Stimulated activated CD4-positive, alpha-beta T cell treated with anti-CD3 and anti-CD28 coated beads, Interleukin-2, amount 100 ng/mL, for 24 hours (primary cell): ENCODE data around the gene PALB2.
"Not testable (repeated sequence)": the region's sequence is repeated elsewhere in the genome, so short reads cannot be mapped to it uniquely, and the experiment has no call there.

Experiments
- DNase-seq, 2 donors: peaks; one replicate each; pipeline ENCODE4 v3.0.0-alpha.2; 2020

Gene PALB2

DNA sequence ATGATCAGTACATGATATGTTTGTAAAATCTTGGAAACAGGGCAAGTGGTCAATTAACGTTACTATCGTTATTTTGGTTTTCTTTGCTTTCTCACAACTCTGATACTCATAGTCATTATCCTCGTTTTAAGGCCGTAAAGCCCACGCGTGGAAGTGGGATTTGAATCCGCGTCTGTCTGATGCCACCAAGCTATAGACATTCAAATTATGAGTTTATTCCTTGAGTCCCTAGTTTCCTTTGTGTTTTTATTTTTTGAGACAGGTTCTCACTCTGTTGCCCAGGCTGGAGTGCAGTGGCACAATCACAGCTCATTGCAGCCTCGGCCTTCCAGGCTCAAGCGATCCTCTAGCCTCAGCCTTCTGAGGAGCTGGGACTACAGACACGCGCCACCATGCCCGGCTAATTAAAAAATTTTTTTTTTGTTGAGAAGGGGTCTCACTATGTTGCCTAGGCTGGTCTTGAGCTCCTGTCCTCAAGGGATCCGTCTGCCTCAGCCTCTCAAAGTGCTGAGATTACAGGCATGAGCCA, 1.2 kb upstream of the PALB2 start:
- DNase-seq, result no peak

DNA sequence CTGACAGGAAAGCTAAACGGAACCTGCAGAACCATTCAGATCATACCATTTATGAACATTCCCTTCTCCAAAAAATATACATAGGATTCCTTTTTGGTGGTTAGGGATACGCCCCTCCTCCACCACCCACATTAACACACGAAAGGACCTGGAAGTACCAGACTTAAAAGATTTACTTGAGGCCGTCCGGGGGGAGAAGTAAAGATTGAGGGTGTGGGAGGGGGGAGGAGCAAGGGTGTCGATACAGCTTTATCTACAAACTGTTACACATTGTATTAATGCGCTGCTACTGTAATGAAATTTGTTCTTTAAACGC, 537 bp downstream of the PALB2 start:
- DNase-seq, result no peak

DNA sequence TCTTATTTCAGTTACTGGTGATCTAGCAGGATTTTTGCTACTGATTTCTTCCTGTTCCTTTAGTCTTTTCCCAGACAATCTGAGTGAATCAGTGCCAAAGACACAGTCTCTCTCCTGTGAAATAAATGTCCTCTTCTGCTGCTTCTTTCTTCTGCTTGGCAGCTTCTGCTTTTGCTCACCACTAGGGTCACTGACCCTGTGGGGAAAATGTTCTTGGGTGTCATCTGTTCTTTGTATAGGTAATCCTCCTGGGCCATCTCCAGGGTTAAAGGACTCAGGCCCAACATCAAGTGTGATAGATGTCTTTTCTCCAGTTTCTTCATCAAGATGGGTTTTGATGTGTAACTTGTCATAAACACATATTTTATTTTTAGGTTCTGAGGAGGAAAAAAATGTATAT, 5.2 kb downstream of the PALB2 start:
- no peak for DNase-seq

DNA sequence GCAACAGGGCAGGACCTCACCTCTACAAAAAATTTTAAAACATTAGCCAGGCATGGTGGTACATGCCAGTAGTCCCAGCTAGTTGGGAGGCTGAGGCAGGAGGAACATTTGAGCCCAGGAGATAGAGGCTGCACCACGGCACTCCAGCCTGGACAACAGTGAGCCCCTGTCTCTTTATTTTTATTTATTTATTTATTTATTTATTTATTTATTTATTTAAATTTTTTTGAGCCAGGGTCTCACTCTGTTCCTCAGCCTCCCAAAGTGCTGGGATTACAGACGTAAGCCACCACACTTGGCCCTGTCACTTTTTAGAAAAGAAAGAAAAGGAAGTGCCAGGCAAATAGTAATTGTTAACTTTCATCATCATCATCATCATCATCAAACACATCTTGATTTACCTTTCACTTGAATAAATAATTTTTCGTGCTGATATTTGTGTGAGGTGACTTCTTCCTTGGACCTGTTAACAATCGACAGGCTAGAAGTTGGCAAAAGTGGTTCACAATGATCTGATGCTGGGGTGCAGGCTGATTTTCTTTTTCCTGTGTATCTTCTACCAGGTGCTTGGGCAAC, 6.6 kb downstream of the PALB2 start:
- no peak for DNase-seq

DNA sequence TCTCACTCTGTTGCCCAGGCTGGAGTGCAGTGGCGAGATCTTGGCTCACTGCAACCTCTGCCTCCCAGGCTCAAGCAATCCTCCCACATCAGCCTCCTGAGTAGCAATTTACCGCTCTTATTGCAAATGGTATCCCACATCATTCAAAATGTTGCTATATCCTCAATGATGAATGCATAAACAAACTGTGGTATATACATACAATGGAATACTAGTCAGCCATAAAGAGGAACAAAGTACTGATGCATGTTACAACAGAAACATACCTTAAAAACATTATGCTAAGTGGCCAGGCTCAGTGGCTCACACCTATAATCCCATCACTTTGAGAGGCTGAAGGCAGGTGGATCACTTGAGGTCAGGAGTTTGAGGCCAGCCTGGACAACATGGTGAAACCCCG, 9.2 kb downstream of the PALB2 start:
- DNase-seq, result not testable (repeated sequence)

DNA sequence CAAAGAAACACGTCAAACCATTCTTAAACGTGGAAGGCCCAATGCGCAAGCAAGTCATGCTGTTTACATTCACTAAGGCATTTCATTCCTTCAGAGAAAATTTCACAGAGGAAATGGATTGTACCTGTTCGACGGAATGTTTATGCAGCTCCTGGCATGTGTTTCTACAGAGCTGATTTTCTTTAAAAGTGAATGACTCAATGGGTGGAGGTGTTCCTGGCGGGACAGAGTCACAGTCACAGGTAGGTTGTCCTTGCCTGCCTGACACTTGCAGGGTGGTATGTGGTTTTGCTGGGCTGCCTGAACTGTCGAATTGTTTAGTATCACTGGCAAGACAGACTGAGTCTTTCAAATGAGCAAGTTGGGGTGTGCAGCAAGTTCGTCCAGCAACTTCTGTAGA, 11.6 kb downstream of the PALB2 start:
- no peak for DNase-seq

DNA sequence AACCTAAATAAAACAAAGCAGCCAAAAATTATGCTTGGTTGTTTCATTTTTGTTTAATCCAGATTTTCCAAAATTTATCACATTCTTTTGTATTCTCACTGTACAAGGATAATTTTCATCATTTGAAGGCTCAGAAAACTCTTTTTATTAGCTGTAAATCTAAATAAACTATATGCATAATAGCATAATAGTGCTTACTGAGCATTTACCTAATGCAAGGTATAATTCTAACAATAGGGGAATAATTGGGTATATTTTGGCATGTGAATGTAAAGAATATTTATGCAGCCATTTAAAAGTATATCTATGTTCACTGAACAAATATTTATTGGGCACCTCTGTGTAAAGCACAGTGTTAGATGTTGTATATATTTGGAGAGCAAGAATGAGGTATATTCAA, 17.0 kb downstream of the PALB2 start:
- no peak for DNase-seq

DNA sequence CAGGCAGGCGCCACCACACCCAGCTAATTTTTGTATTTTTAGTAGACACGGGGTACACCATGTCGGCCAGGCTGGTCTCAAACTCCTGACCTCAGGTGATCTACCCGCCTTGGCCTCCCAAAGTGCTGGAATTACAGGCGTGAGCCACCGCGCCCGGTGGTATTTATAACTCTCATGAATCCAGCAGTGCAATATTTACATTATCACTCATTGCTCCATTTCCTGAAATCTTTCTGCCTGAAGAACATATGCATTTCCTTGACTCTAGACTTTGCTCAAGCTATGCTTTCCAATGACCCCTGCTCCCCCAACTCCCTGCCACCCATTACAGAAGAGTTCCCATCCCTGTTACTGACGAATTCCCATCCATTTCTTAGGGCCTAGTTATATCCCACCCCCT, 25.3 kb downstream of the PALB2 start:
- DNase-seq, result no peak

DNA sequence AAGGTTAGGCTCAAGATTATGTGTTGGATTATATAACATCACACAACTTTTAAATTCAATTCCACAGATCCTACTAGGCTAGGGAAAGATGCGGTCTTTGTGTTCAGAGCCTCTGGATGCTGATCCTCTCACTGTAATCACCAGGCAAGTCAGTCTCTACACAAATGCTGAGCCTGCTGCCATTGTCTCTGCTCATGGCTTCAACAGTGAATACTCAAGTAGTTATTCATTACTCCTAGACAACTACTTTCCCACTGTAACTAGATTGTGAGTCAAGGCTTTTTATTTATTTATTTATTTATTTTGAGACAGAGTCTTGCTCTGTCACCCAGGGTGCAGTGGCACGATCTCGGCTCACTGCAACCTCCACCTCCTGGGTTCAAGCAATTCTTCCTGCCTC, 29.2 kb downstream of the PALB2 start:
- DNase-seq, result no peak

DNA sequence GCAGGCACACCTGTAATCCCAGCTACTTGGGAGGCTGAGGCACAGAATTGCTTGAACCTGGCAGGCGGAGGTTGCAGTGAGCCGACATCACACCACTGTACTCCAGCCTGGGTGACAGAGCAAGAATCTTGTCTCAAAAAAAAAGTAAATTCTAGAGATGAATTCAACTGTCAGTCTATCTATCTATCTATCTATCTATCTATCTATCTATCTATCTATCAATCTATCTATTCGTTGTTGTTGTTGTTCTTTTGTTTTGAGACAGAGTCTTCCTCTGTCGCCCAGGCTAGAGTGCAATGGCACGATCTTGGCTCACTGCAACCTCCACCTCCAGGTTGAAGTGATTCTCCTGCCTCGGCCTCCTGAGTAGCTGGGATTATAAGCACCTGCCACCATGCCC, 30.2 kb downstream of the PALB2 start:
- DNase-seq, result not testable (repeated sequence)

DNA sequence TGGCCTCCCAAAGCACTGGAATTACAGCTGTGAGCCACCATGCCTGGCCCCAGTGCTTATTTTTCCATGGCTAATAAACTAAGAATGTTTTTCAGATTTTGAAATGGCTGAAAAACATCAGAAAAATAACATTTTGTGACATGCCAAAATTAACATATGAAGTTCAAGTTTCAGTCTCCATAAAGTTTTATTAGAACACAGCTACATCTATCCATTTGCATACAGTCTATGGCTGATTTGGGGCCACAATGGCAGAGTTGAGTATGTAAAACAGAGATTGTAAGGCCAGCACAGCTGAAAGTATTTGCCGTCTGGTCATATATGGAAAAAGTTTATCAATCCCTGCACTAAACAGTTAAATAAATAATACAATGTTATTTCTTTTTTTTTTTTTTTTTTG, 31.2 kb downstream of the PALB2 start:
- no peak for DNase-seq

DNA sequence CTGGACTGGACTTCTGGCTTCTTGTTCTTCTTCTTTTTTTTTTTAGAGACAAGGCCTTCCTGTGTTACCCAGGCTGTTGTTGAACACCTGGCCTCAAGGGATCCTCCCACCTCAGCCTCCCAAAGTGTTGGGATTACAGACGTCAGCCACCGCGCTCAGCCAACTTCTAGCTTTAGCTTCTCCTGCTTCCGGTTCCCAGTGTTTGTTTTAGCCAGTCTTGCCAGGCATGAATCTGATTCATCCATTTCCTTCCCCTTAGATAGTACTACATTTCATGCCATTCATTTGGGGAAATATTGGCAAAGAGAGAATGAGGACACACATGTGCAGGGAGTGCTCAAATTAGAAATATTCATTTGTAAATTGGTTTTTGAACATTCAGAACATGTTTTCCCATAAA, 32.9 kb downstream of the PALB2 start:
- DNase-seq, result no peak

DNA sequence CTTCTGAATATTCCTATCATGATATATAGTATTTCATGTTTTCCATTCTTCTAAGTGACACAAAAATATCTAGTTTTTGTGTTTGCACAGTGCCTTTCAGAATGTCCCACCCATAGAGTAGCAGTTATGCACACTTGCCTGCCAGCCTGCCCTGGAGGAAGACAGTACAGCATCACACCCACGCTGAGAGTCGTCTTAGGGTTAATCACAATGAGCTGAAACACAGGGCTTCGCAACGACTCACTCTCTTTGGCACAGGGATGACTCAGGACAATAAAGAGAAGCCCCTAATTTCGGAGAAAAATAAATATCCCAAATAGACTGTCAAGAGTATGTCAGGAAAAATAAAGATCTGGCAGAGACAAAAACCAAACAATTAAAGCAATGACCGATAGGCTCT, 33.4 kb downstream of the PALB2 start:
- no peak for DNase-seq

DNA sequence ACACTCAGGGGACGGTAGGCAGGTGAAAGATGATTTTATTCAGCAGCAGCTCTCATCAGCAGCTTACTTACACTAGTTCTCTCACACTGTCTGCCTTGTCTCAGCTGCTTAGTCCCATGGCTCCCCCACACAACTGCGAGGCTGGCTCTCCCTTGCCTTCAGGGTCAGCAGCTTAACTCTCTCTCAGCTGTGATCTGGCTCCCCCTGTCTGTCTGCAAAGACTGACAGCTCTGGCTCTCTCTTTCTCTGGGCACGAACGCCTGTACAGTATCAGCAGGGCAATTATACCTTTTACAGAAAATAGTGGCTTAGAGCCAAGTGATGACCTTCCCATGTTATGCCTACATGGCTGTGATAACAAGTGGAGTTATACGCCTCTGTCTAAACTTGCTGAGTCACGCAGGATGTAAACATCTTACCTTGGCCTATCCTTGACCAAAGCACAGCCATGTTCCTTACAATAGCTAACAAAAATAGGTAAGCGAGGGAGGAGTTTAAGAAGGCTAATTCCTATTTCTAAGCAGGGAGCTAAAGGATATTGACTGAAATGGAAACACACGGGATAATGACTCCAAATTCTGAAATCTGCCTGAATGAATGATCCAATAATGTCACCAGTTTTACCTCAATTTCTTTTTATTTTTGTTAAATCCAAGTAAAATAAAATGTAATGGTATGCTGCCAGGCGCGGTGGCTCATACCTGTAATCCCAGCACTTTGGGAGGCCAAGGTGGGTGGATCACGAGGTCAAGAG, 43.9 kb downstream of the PALB2 start:
- peak in 1 of 2 donors; percentile 12 for DNase-seq

DNA sequence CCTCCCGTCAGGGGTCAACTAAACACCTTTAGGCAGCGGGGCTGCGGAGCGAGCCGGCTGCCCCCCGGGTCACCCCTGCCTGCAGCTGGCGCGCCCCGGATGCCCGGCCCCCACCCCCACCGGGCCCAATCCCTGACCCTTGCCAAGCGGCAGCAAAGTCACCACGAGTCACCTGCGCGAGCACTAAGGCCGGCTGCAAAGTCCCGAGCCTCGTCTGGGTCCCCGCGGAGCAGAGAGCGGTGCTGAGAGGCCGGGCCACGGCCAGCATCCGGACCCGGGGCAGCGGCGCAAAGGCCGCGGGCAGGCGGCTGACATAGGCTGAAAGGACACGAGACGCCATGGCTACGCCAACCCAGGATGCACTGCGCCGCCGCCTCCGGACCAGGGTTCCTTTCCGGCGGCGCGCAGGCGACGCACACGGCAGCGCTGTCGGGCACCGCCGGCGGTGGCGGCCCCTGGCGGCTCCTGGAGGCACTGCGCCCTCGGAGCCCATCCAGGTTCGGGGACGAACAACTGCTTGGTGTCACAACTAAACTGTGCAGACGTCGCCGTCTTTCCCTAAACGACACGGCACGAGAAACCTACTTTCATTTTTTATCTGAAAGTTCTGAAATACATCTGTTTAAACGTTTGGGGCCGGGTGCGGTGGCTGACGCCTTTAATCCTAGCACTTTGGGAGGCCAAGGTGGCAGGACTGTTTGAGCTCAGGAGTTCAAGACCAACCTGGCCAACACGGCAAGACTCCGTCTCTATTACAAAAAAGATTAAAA, 45.0 kb downstream of the PALB2 start, which contains the start of gene NDUFAB1:
TSS of gene NDUFAB1 (minus strand) at position 366 of the 770 bp plus-strand sequence. CDS start at position 340, 26 bp downstream.
- peak; percentile 94 to 95 for DNase-seq

DNA sequence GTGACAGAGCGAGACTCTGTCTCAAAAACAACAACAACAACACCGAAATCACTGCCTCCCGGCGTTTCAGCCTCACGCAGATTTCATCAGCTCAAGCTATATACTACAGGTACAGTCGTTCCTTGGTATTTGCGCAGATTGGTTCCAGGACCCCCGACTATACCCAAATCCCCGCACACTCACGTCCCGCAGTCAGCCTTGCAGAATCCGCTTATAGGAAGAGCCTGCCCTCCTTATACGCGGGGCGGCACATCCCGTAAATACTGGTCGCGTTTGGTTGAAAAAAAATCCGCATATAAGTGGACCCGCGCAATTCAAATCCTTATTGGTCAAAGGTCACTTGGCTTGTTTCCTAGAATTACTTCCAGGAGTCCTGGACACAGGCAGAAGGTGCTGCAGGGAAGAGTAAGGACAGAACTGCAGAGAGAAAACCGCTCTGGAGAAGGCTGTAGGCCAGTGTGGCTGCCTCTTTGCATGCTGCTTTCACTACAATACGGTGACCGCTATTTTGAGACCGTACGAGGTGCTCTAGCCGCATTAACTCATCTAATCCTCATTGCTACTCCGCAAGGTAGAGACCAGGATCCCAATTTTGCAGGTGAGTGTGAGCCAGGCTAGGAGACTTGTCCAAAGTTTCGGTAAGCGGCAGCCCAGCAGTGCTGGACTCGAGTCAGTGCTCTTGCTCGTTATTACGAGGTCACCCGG, 45.7 kb downstream of the PALB2 start:
- no peak for DNase-seq

DNA sequence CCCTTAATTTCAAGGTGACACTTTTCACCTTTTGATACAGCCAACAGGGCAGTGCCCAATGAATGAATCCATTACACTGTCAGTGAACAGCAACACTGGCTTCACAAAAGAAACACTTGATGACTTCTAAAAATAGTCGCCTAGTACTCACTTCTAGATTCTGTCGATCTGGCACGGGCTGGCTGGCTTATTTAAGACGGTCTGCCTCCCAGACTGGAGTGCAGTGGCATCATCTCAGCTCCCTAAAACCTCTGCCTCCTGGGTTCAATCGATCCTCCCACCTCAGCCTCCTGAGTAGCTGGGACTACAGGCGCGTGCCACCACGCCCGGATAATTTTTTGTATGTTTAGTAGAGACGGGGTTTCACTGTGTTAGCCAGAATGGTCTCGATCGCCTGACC, 46.9 kb downstream of the PALB2 start:
- DNase-seq, result no peak

DNA sequence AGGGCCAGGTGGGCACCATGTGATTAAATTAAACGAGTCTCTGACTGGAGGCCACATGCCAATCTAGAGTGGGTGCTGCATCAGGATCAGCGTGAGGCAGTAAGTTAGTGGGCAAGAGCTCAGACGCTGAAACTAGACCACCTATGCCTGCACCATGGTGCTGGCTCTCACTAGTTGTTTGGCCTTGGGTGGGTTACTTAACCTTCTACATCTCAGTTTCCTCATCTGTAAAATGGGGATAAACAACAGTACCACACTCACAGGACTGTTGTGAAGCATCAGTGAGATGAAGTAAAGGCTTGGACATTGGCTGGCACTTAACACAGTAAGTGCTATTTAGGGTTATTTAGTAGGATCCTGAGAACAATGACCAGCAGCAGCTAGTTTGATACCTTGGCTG, 50.9 kb downstream of the PALB2 start:
- no peak for DNase-seq

DNA sequence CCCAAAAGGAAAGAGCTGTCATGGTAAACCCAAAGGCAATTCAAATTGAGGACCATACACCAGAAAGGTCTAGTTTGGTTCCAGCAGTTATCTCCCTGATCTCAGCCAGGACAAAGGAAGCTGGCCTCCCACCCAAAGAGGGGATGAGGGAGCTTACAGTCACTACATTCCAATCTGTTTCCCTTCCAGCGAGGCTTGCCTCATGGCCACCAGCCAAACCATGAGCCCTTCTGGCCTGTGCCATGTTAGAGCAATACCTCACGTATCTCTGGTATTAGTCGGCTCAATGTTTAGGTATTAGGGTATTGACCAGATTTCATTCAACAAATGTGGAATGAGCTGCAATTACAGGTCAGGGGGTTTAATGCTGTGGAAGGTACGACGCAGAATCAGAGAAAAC, 53.4 kb downstream of the PALB2 start:
- no peak for DNase-seq

DNA sequence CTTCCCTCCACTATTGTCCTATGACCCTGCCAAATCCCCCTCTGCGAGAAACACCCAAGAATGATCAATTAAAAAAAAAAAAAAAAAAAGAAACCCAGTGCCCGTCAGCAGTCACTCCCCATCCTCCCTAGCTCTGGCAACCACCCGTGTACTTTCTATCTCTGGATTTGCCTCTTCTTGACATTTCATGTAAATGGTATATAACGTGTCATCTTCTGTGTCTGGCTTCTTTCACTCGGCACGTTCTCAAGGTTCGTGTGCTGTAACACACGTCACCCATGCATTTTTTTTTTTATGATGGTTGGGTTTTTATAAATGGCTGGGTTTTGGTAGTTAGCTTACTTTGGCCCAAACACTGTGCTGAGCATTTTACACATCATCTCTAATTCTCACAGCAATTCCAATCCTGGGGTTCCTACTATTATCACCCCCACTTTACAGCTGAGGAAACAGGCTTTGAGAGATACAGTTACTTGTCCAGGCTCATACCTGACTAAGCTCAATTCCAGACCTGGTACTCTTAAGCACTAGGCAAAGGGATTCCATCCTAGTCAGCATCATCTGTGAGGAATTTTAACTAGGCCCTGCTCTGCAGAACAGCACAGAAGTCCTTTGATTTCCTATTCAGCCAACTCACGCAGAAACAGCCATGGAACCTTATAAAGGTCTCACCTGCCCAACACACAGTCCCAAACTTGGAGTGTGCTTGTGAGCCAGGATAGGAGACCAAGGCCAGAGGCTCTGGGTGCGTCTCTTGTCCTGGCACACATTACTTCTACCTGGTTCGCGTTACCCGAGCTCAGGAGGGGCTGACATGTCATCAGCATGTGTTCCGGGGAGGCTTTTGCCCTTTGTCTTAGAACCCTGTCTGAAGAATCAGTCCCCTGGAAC, 56.7 kb downstream of the PALB2 start:
- no peak for DNase-seq

DNA sequence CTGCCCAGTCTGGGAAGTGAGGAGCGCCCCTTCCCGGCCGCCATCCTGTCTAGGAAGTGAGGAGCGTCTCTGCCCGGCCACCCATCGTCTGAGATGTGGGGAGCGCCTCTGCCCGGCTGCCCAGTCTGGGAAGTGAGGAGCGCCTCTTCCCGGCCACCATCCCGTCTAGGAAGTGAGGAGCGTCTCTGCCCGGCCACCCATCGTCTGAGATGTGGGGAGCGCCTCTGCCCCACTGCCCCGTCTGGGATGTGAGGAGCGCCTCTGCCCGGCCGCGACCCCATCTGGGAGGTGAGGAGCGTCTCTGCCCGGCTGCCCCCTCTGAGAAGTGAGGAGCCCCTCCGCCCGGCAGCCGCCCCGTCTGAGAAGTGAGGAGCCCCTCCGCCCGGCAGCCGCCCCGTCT, 57.8 kb downstream of the PALB2 start:
- not testable (repeated sequence) for DNase-seq

DNA sequence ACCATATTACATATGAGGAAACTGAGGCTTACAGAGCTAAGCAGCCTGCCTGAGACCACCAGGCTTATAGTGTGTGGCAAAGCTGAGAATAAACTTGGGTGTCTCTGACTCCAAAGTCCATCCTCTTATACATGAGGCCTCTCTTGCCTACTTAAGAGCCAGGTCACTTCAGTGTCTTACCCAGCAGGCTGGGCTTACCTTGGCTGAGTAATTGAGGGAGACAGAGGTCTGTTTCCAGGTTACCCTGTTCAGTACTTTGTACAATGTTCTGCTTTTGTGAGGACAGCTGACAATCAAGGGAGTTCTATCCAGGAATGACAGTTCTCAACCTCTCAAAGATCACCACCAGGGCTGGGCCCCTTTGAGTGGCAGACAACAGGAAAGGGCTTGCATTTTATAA, 59.3 kb downstream of the PALB2 start:
- DNase-seq, result no peak
